Left lung (tissue), 10 donors: ENCODE results near the gene FOXD2. TPM values are rescaled to one million over a fixed set of nuclear protein-coding genes. Genes with fewer than 3 reads are reported as not detected.

ENCODE experiments used
- ATAC-seq: fragments of 200-7000 bp; cut with Tn5 transposase; one replicate; pipeline ENCODE4 v1.9.1; 2020; ENCODE audit warnings: moderate library complexity
- DNase-seq, 4 donors: peaks; one replicate each; pipeline ENCODE4 v3.0.0-alpha.2; 2013 to 2020
- H3K27ac ChIP-seq, 2 donors: fragments of 200-600 bp; sonication (generic) in 1 of 2; one replicate each; pipeline versions ENCODE4 v1.5.0 to v1.8.0; 2020 to 2021
- H3K27me3 ChIP-seq, 2 donors: fragments of 200-600 bp; sonication (generic) in 1 of 2; one replicate each; pipeline versions ENCODE4 v1.5.0 to v1.8.0; 2020 to 2021
- H3K36me3 ChIP-seq, 2 donors: fragments of 200-600 bp; sonication (generic) in 1 of 2; one replicate each; pipeline versions ENCODE4 v1.5.0 to v1.8.0; 2020 to 2021
- H3K4me1 ChIP-seq, 2 donors: fragments of 200-600 bp; one replicate each; pipeline ENCODE4 v1.8.0; 2021
- H3K4me3 ChIP-seq, 2 donors: fragments of 200-600 bp; sonication (generic) in 1 of 2; one replicate each; pipeline versions ENCODE4 v1.5.0 to v1.8.0; 2020 to 2021; ENCODE audit warnings: mild to moderate bottlenecking in 1 of 2
- H3K9me3 ChIP-seq, 2 donors: fragments of 200-600 bp; sonication (generic) in 1 of 2; one replicate each; pipeline versions ENCODE4 v1.5.0 to v1.8.0; 2020 to 2021
- intact Hi-C, 2 donors: fragments of 100-400 bp; cut with DNase I; formaldehyde crosslinking; loops; one replicate each; pipeline versions ENCODE4 v1.11.2 to v1.14.2; 2022
- polyA plus RNA-seq, 6 donors: library from polyadenylated mRNA; unstranded; fragments of 120-200 nt; gene quantifications; one replicate each; pipeline ENCODE4 v1.2.1, GENCODE V29; 2013; ENCODE audit not compliant: insufficient read length in 6 of 6
- total RNA-seq, 2 donors: library from RNA; stranded (reverse); fragmentation: NEBNext Ultra II Directional; extraction: Animal tissue kit (Norgen Biotek cat#: 25700); gene quantifications; one replicate each; pipeline ENCODE4 v1.2.1, GENCODE V29; 2021
- TF ChIP-seq, protein P1 (sequence below), 2 donors: fragments of 200-600 bp; sonication (generic) in 1 of 2; IDR thresholded peaks; one replicate each; pipeline versions ENCODE4 v1.5.0 to v1.8.0; 2021; ENCODE audit warnings: antibody characterized with exemption in 2 of 2
- donor health status: DM: no; HTN: yes; CAD: no.
- donor health status: DM: no; HTN: no; CAD: no.

FOXD2 gene
- total and polyA plus RNA-seq, 8 donors, result 0.29 to 0.46 (median 0.35) TPM

DNA sequence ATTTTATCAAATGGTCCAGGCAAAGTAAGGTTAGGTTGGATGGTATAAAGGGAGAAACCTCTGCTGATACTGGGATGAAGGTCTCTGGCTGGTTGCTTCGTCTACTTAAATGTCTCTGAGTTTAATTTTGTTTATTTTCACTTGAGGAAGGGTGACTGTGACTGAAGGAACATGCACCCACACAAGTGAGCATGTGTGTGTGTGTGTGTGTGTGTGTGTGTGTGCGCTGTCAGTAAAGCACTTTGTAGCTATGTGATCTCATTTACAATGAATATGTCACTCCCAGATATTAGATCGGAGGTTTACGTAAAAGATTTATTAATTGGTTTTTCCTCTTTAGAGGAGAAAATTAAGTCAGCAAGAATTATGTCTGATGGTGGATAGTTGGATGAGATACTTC lies 4.4 kb downstream of the FOXD2 start:
- intact Hi-C loops, result no loop called here
- H3K27me3 ChIP-seq, result peaks cover 83 to 100% of the 10 kb centered on the region in 2 donors

DNA sequence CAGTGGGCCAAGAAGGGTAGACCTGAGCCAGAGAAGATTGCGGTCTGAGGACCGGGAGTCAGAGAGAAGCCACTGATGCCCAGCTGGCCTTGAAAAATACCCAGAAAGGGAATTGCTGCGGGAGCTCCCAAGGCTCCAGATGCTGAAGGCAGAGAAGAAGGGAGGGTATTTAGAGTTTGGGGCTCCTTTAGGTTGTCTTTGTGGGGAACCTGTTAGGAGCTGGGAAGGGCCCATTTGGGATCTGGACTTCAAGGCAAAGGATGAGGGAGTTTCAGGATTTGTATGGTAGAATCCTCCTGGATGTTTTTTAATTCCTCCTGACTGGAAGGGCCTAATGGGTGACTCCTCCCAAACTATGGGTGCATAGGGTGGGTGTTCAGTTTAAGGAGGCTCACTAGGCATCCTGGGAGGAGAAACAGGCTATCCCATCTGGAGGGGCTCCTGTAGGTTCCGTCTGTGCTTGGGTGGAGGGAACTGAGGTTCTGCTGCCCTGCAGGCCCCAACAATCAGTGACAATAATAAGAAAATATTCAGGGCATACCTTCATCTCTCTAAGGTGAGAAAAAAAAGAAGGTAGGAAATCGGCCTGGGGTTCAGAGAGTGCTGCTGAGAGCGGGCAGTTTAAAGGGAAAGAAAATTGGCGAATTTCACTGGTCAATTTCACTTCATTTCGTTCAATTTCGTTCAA lies 5.1 kb downstream of the FOXD2 start:
- Histone ChIP-seq H3K4me3 (no peak overlapping the region), H3K4me1 (peaks cover 11 to 26% of the 10 kb centered on the region in 2 donors), H3K9me3 (no peaks in the 10 kb centered on the region), H3K36me3 (no peaks in the 10 kb centered on the region), H3K27me3 (peaks cover 90 to 100% of the 10 kb centered on the region in 2 donors), H3K27ac (no peak overlapping the region)
- TF ChIP-seq, protein P1, sequence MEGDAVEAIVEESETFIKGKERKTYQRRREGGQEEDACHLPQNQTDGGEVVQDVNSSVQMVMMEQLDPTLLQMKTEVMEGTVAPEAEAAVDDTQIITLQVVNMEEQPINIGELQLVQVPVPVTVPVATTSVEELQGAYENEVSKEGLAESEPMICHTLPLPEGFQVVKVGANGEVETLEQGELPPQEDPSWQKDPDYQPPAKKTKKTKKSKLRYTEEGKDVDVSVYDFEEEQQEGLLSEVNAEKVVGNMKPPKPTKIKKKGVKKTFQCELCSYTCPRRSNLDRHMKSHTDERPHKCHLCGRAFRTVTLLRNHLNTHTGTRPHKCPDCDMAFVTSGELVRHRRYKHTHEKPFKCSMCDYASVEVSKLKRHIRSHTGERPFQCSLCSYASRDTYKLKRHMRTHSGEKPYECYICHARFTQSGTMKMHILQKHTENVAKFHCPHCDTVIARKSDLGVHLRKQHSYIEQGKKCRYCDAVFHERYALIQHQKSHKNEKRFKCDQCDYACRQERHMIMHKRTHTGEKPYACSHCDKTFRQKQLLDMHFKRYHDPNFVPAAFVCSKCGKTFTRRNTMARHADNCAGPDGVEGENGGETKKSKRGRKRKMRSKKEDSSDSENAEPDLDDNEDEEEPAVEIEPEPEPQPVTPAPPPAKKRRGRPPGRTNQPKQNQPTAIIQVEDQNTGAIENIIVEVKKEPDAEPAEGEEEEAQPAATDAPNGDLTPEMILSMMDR (IDR thresholded peaks at IDR 0.05), result no peak
- no peak for ATAC-seq
- no peak for DNase-seq
- intact Hi-C loops, result no loop called here

More for the DNA sequence above, 4.4 kb downstream of the FOXD2 start:
- Histone ChIP-seq H3K27ac (no peak overlapping the region), H3K36me3 (no peaks in the 10 kb centered on the region), H3K4me3 (no peak overlapping the region), H3K9me3 (no peaks in the 10 kb centered on the region), H3K4me1 (peaks cover 11 to 28% of the 10 kb centered on the region in 2 donors)
- DNase-seq (no peak), ATAC-seq (no peak)
- TF ChIP-seq, protein P1 (IDR thresholded peaks at IDR 0.05), result no peak

DNA sequence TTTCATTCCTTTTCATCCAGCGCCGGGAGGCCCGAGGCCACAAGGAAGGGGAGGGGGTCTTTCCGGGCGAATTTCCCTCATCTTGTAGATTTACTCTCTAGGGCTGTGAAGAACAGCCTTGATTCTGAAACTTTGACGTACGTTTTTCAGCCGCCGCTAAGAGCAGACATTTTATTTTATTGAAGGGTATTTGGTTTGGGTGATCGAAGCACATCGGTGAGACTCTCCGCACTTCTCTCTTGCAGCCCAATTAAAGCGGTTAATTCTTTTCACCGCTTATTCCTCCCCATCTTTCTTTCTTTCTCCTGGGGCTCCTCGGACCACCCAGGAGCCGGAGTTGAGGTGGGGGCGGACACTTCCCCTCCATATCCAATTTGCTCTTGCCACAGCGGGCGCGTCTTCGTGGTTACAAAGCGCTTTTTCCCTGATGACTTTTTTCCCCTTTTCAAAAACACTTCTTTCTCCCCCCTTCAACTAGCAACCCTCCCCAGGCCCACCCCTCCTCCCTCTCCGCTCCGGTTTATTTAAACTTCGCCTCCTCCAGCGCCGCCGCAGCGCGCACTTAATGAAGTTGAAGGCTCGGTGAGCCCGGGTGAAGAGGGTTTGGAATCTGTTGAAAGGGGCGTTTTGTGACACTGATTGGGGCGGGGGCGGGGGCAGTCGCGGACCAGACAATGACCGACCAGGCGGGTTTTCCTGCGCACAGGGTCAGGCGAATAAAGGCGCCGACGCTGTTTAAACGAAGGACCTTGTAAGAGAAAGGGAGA lies 5.9 kb downstream of the FOXD2 start:
- no peak for DNase-seq
- ATAC-seq, result no peak
- H3K36me3 ChIP-seq, result no peaks in the 10 kb centered on the region
- no peak overlapping the region for H3K27ac ChIP-seq
- no peaks in the 10 kb centered on the region for H3K9me3 ChIP-seq
- intact Hi-C loops, result no loop called here
- H3K4me1 ChIP-seq, result peaks cover 11 to 23% of the 10 kb centered on the region in 2 donors
- H3K27me3 ChIP-seq, result peaks cover 90 to 100% of the 10 kb centered on the region in 2 donors
- TF ChIP-seq, protein P1 (IDR thresholded peaks at IDR 0.05), result no peak
- H3K4me3 ChIP-seq, result no peak overlapping the region

DNA sequence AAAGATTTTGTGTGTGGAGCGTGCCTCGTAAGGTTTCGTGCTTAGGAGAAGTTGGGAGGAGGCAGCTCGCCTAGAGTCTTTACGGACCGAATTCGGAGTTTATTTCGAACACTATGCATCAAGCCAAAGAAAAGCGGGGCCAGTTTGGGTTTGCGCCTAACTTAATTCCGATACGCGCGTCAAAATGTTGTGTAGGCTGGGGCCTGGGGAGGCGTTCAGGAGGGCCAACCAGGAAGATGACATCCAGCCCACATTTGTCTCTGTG lies 6.4 kb downstream of the FOXD2 start:
- H3K4me3 ChIP-seq, result no peak overlapping the region

More for the DNA sequence above, 6.4 kb downstream of the FOXD2 start:
- Histone ChIP-seq H3K9me3 (no peaks in the 10 kb centered on the region), H3K27me3 (peaks cover 90 to 100% of the 10 kb centered on the region in 2 donors), H3K27ac (no peak overlapping the region), H3K4me1 (peaks cover 11 to 18% of the 10 kb centered on the region in 2 donors), H3K36me3 (no peaks in the 10 kb centered on the region)
- intact Hi-C loops, result no loop called here
- TF ChIP-seq, protein P1 (IDR thresholded peaks at IDR 0.05), result no peak
- ATAC-seq (no peak), DNase-seq (no peak)
